ENCODE measurements around the gene CELF1. TPM values are rescaled to one million over a fixed set of nuclear protein-coding genes. Genes with fewer than 3 reads are reported as not detected.

Gene CELF1
- total and polyA plus RNA-seq, 2 of the 4 experiments (the other 2 are of a cell fraction): 63.3 to 135 TPM

DNA sequence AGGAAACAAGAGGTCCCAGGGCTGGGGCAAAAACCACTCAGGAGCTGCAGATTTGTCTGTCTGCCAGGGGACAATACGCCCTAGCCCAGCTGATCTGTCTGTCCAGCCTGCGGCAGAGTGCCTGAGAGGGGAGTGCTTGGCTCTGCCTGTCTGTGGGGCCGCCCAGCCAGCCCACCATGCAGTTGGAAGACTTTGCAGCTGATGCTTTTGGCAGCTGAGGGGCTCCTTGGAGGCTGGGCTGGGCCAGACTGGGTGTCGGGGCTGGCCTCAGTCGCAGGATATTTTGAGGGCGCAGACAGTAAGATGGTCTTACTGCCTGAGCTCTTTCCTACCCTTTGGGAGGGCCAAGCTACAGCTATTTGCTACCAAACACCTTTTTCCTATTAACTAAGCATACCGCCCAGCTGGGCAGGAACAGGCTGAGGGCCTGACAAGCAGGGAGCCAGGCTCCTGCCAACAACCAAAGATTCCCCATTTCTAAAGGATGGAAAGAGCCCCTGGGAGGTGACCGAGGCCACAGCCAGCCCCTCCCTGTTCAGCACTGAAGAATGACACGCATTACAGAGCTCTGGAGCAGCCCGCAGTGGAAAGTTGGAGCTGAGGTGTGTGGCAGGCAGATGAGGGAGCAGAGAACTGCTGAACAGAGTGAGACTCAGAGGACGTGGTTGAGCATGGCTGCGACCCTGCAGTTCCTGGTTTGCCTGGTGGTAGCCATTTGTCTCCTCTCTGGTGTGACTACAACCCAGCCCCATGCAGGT, 33.3 kb upstream of the CELF1 start, which contains the start of gene FAM180B:
Gene FAM180B (plus strand): TSS at position 581 of the 758 bp plus-strand sequence. CDS start 91 bp downstream, at position 672.
- ChIA-PET CTCF (interaction anchor here (0.6 to 1.2 kb wide), 2 partner anchors 8 to 14 kb away, joined by 3 to 7 read pairs; partner anchors contain the start of gene C1QTNF4), POLR2A (ENCODE audit: unreplicated experiment) (no interaction called here)
- TF ChIP-seq MXI1 (IDR thresholded peaks at IDR 0.05; ENCODE audit: borderline replicate concordance, low read depth, low read length) (no peak), MAFK (IDR thresholded peaks at IDR 0.05; ENCODE audit: low read depth, low read length) (no peak), RFX5 (IDR thresholded peaks at IDR 0.05; ENCODE audit: low read depth, low read length) (no peak), BHLHE40 (IDR thresholded peaks at IDR 0.05; ENCODE audit: low read depth, low read length) (no peak), SMC3 (IDR thresholded peaks at IDR 0.05; ENCODE audit: low read depth, low read length) (no peak), USF2 (IDR thresholded peaks at IDR 0.05; ENCODE audit: low read depth, low read length) (no peak), FOS (IDR thresholded peaks at IDR 0.05; ENCODE audit: low read depth, low read length) (no peak), POLR2A (IDR thresholded peaks at IDR 0.05; ENCODE audit: low read depth, low read length) (no peak), CEBPB (IDR thresholded peaks at IDR 0.05; ENCODE audit: low read depth, low read length) (no peak), CHD1 (IDR thresholded peaks at IDR 0.05; ENCODE audit: low read depth, low read length) (no peak), RCOR1 (IDR thresholded peaks at IDR 0.05; ENCODE audit: insufficient replicate concordance, low read length) (no peak)
- TF ChIP-seq, protein P1, sequence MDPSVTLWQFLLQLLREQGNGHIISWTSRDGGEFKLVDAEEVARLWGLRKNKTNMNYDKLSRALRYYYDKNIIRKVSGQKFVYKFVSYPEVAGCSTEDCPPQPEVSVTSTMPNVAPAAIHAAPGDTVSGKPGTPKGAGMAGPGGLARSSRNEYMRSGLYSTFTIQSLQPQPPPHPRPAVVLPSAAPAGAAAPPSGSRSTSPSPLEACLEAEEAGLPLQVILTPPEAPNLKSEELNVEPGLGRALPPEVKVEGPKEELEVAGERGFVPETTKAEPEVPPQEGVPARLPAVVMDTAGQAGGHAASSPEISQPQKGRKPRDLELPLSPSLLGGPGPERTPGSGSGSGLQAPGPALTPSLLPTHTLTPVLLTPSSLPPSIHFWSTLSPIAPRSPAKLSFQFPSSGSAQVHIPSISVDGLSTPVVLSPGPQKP (IDR thresholded peaks at IDR 0.05; ENCODE audit: borderline replicate concordance, low read depth, low read length): no peak
- DNase-seq (no peak), ATAC-seq (ENCODE audit: low read depth) (no peak)
- intact Hi-C loops (cut with micrococcal nuclease) (no loop called here), dilution Hi-C loops (cut with HindIII; ENCODE audit: low sequenced_read_pairs, unreplicated experiment) (no loop called here), in situ Hi-C loops (cut with MboI; ENCODE audit: low sequenced_read_pairs) (no loop called here)
- BruUV-seq (replicated peaks): no TSS peak
- H3K4ac ChIP-seq (ENCODE audit: low read depth, low read length): no peak within 1 kb of the TSS
- H3K23ac ChIP-seq (ENCODE audit: low read depth, low read length): no peak within 1 kb of the TSS
- no peak within 1 kb of the TSS for H4K8ac ChIP-seq (ENCODE audit: low read depth in 2 of 2, low read length in 2 of 2)
- H3K27ac ChIP-seq (ENCODE audit: insufficient read depth, low read length): no peak within 1 kb of the TSS
- no peak within 1 kb of the TSS for H2BK120ac ChIP-seq (ENCODE audit: low read depth, low read length)
- peaks cover 11% of the 10 kb centered on the region for H3K27me3 ChIP-seq (ENCODE audit: control insufficient read depth, insufficient read depth, low read length)
- H3K4me3 ChIP-seq (ENCODE audit: insufficient read depth, low read depth, low read length): no peak within 1 kb of the TSS
- no peaks in the 10 kb centered on the region for H3K4me1 ChIP-seq (ENCODE audit: control insufficient read depth, insufficient read depth, low read length)
- 68% methylated on average over 5 of the region's 12 CpGs; no CpG with 5 or more reads in 1 of the 2 experiments for WGBS, 2 experiments (ENCODE audit: extremely low coverage in 2 of 2, insufficient read length in 1 of 2)
- H2AK5ac ChIP-seq (ENCODE audit: low read depth, low read length): no peak within 1 kb of the TSS
- H2AK9ac ChIP-seq (replicated peaks; ENCODE audit: low read depth, low read length, poor library complexity): no peak within 1 kb of the TSS
- H3K79me1 ChIP-seq (ENCODE audit: low read depth in 1 of 2, low read length in 2 of 2): peaks cover 0 to 9% of the 10 kb centered on the region in 2 experiments; a peak in 2 of 4 replicates
- no peak within 1 kb of the TSS for H3K9ac ChIP-seq (ENCODE audit: low read depth, low read length)
- no peak within 1 kb of the TSS for H2AFZ ChIP-seq (replicated peaks; ENCODE audit: low read length, poor library complexity)
- no peak within 1 kb of the TSS for H2BK20ac ChIP-seq (ENCODE audit: low read depth, low read length)
- H3K56ac ChIP-seq (ENCODE audit: extremely low read depth, insufficient read depth, low read length): no peak within 1 kb of the TSS
- H4K5ac ChIP-seq (ENCODE audit: low read depth, low read length): no peak within 1 kb of the TSS
- no peak within 1 kb of the TSS for H2BK5ac ChIP-seq (ENCODE audit: low read depth, low read length, poor library complexity, severe bottlenecking)
- no peak within 1 kb of the TSS for H4K91ac ChIP-seq (ENCODE audit: insufficient read depth, low read depth, low read length)
- H2BK15ac ChIP-seq (ENCODE audit: low read depth, low read length): no peak within 1 kb of the TSS
- H3K9me3 ChIP-seq (ENCODE audit: control insufficient read depth, insufficient read depth, low read length): peaks cover 3% of the 10 kb centered on the region
- H4K20me1 ChIP-seq (ENCODE audit: insufficient read depth, low read length): no peaks in the 10 kb centered on the region
- no peaks in the 10 kb centered on the region for H3K9me1 ChIP-seq (ENCODE audit: insufficient read depth, low read length)
- peaks cover 30% of the 10 kb centered on the region for H3K36me3 ChIP-seq (ENCODE audit: control insufficient read depth, insufficient read depth, low read length)
- no peak within 1 kb of the TSS for H3K14ac ChIP-seq (replicated peaks; ENCODE audit: low read depth, low read length)
- no peak within 1 kb of the TSS for H3K18ac ChIP-seq (ENCODE audit: low read depth, low read length)
- H3K4me2 ChIP-seq (ENCODE audit: low read depth, low read length): no peak within 1 kb of the TSS

Data from IMR-90 (cell line).